HG02852 (cell line): ENCODE measurements around the gene PPARGC1A.

Experiments
- ATAC-seq: cut with Tn5 transposase; IDR thresholded peaks from one replicate; pipeline ENCODE4 v1.9.1; 2021; ENCODE audit warnings: mild to moderate bottlenecking, moderate library complexity; ENCODE audit not compliant: unreplicated experiment

Gene PPARGC1A

DNA sequence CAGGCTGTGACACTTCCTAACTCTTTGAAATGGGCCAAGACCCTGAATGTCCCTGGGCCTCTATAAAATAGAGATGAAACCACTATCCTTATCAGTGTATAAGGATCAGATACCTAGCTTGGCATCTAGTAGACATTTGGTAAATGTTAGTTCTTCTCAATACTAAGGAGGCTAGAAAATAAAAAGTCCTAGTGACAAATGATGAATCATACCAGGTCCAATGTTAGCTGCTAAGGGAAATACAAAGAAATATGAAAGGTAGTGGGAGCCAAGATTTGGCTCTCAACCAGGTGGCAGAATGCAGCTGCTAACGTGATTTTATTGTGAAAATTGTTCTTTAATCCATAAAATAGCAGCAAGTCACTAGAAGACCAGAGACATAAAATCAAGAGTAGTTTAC, 19.8 kb upstream of the PPARGC1A start:
- ATAC-seq = no peak

DNA sequence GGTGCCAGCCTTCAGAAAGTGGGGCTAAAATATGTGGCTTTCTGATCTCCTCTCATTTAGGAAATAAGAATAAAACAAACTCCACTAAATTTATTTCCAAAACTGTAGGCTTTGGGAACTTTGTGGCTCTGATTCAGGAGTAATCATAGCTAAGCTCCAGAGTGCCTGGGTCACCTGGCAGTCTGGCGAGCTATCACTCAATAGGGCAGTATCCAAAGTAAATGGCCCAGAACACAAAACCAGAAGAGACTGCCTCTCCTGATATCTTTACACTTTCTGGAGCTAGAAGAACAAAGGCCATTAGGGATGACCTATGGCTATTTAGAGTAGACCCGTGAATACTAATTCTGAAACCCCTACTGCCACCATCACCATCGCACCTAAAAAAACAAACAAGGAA, 17.0 kb upstream of the PPARGC1A start:
- ATAC-seq = no peak

GRCh38 chr4:23904639-23905071, 14.8 kb upstream of the PPARGC1A start:
- no peak for ATAC-seq

- ATAC-seq = no peak
Measured at GRCh38 chr4:23903859-23904438, 14.1 kb upstream of the PPARGC1A start.

DNA sequence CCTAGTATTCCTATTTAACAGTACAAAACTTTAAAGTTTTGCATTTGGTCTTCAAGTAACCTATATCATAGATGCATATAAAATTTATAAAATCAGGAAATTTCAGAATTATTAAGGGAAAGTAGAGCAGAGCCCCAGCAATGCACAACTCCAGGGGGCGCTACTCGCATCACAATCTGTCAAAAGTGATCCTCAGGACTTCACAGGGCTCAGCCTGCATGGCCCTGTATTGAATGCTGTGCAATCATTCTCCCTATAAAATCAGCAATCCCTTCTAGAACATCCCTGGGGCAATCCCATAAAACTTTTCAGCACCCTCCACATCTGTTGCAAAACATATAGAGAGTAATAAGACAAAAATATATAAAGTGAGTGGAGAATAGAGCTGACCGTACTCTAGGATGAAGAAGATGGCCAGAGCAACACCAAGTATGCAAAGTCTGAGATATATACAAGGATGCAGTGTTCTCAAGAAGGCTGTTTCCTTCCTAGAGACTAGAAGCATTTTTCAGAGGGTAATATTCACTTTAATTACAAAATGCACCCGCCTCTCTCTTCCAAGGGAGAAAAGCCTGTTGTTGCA, 12.5 kb upstream of the PPARGC1A start:
- no peak for ATAC-seq

DNA sequence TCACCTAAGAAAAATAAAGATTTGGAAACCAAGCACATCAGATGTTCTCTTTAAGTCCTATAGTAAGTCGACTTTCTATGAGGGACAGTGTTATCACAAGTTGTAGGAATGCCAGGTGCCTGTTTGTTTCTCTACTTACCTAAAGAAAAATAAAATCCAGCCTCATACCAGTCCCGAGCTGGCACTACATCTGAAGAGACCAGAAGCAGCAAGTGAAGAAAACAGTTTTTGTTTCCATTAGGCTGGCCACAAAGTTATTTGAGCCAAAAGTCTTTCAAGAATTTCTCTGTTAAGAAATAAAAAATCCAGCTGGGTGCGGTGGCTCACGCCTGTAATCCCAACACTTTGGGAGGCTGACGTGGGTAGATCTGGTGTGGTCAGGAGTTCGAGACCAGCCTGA, 10.8 kb upstream of the PPARGC1A start:
- ATAC-seq = no peak

- no peak for ATAC-seq
Measured at GRCh38 chr4:23899565-23899964, 9.7 kb upstream of the PPARGC1A start.

DNA sequence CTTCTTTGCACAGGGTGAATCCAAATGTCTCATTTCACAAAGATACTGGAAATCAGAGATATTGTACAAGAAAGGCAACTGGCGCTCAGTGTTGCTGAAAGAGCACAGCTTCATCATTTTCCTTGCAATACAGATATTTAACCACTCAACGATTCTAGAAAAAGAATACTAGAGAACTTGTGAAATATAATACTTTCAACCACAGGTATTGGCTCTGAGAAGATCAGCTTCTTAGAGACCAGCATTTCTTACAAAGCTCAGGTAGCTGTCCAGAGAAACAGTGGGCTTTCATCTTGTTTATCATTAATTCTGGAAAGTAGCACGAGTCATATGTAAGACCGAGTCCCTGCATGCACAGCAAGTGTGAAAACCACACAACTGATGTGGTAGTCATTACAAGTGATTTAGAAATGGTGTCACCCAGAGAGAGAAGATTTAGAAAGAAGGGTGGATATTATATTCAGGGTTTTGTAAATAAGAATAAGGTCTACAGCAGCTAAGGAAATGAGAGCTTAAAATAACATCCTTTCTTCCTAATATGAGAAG, 7.8 kb upstream of the PPARGC1A start:
- ATAC-seq = no peak

GRCh38 chr4:23894021-23894420, 4.2 kb upstream of the PPARGC1A start:
- ATAC-seq = no peak

- ATAC-seq = no peak
Measured at GRCh38 chr4:23891064-23891421, 1.2 kb upstream of the PPARGC1A start.

DNA sequence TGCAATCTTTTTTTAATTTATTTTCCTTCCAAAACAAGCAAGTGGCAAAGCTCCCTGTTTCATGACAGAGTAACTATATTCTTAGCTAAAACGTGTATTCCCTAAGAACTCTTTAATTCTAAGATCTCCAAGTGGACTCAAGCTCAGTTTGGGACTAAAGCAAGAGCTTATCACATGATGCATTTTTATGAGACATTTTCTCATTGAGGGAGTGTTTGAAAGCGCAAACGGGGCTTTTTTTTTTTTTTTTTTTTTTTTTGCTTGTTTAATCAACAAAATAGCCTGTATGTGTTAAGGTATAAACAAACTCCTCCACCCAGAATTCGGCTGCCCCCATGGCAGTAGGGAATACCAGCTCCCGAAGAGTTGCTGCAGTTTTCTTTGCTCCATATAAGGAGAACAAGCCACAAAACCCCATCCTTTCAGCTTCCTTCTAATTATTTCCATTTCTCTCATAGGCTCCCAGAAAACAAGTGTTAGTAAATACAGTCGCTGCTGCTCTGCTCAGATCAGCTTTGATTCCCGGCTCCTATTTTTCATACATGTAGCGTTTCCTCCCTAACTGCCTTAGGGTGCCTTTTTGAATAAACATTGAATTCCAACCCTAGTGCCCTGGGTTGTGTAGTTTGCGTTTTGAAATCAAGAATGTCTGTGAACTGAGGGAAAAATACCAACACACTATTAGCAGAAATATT, 669 bp upstream of the PPARGC1A start:
- no peak for ATAC-seq

GRCh38 chr4:23889391-23889790, 456 bp downstream of the PPARGC1A start:
- no peak for ATAC-seq

DNA sequence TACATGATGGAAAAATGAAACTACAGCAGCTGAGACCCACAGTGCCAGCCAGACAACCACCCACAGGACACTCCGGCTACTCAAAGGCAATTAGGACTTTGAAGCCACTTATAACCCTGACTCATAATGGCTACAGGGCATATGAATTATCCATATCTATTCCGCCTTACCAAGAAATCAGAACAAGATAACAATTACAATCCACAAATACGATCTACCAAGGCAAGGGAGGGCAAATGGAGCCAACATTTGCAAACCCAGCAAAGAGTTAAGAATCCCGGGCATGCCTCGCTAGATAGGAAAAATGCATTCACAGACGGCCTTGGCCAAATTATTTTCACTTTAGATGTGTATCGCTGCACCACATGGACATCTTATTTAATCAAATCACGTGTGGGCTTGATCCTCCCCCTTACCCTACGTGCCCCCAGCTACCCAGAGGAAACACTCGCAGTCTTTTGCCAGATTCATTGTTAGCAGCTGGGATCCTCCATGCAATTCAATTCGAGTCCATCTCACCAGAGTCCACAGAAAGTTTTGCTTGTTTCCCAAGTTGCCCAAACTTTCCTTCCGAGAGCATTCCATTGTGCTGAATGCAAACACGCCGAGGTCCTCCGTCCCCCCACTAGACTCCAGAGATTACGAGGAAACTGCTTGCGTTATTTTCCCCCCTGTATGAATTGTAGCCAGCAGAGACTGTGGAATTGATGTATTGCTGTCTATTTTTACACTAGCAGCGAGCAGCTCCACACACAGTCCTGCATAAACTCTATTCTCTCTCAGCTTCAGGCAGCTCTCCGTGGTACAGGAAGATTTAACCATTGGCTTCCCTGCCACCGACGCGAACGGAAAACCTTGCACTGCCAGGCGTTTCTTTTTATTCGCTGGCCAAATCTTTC, 1.2 kb downstream of the PPARGC1A start:
- ATAC-seq = no peak

DNA sequence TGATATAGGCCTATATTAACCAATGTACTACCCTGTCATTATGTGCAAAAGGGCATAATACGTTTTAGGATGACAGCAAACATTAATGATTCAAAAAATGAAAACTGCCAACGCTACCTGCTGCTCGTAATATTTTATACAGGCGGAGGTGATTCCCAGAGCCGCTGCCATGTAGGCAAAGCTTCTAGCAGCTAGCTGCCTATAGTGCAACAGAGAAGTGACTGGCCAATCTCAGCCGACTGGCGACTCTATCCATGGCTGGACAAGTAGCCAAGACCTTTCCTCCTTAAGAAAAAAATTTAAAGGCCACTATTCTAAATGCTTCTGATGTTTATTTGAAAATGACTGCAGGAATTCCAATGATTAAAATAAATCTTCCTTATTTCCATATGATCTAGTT, 1.9 kb downstream of the PPARGC1A start:
- no peak for ATAC-seq

DNA sequence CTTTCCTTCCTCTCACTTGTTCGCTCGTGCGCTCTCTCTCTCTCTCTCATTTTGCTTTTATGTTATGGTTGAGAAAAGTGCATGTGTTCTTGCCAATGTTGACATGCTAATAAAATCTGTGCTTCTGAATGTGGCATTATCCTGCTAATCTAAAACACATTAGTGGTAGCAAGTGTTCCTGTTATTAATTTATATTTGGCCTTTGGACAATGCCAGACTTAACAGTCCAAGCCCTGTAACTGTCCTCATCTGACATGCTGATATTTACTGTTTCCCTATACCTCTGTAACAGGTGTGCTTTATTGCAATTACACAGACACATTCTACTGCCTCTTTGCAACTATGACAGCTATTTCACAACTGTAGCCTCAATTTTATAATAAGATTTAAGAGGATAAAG, 2.7 kb downstream of the PPARGC1A start:
- no peak for ATAC-seq

- ATAC-seq = no peak
Measured at GRCh38 chr4:23885943-23886590, 3.8 kb downstream of the PPARGC1A start.

- no peak for ATAC-seq
Measured at GRCh38 chr4:23884741-23885140, 5.1 kb downstream of the PPARGC1A start.

GRCh38 chr4:23884261-23884660, 5.6 kb downstream of the PPARGC1A start:
- ATAC-seq = no peak

DNA sequence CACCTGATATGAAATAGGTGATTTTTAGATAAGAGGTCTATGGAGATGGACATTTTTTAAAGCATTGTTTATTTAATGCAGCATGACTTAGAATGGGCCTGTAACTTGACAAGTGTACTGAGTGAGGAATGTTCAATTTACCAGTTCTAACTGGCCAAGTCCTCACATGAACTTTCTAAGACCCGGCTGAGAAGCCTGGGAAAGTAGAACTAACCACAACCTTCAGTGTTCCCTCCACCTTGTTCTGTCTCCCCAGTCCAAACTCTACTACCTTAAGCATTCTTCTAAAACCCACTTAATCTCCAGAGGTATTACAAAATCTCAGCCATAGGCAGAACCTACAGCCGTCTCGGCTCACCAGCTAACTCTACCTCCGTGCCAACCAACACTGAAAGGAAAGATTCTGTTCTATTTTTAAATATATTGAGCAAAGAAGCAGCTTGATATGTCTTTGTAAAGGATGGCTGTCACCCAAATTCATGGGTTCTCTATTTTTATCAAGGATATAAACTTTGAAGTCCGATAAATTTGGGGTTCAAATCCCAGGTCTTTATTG, 6.8 kb downstream of the PPARGC1A start:
- ATAC-seq = no peak

GRCh38 chr4:23881674-23882337, 8.0 kb downstream of the PPARGC1A start:
- ATAC-seq = no peak
